ENCODE results near the gene CMTM7. TPM values are rescaled to one million over a fixed set of nuclear protein-coding genes. Genes with fewer than 3 reads are reported as not detected.

Gene CMTM7
- total RNA-seq, 1 donor from 2014 or later, result 11.8 TPM

- H3K36me3 ChIP-seq, result no peaks in the 10 kb centered on the region
- peaks cover 4% of the 10 kb centered on the region for H3K27me3 Mint-ChIP-seq (ENCODE audit: insufficient read depth, low read depth)
- no peak overlapping the region for H3K4me3 ChIP-seq
- peaks cover 26% of the 10 kb centered on the region for H3K4me1 ChIP-seq
- H3K4me3 Mint-ChIP-seq, result no peak overlapping the region
- no peaks in the 10 kb centered on the region for H3K79me2 ChIP-seq (ENCODE audit: low read depth)
- H3K9me3 Mint-ChIP-seq, result no peaks in the 10 kb centered on the region
- no peak overlapping the region for H3K27ac Mint-ChIP-seq
- peaks cover 34% of the 10 kb centered on the region for H3F3A ChIP-seq (ENCODE audit: low read depth)
- H3K9ac ChIP-seq, result no peak overlapping the region
- no peak for DNase-seq (ENCODE audit: low spot score)
- H3K27me3 ChIP-seq, result peaks cover 96% of the 10 kb centered on the region
- H3K4me2 ChIP-seq, result no peak overlapping the region
- H3K36me3 Mint-ChIP-seq, result no peaks in the 10 kb centered on the region
- no peak overlapping the region for H2AFZ ChIP-seq (replicated peaks)
- TF ChIP-seq CTCF (IDR thresholded peaks at IDR 0.05) (no peak), EZH2 (IDR thresholded peaks at IDR 0.05) (no peak), EZH2phosphoT487 (IDR thresholded peaks at IDR 0.05) (no peak)
- peaks cover 32% of the 10 kb centered on the region for H3K4me1 Mint-ChIP-seq
- H3K27ac ChIP-seq, result no peak overlapping the region
- peaks cover 15% of the 10 kb centered on the region for H4K20me1 ChIP-seq (ENCODE audit: low read depth)
- H3K9me3 ChIP-seq (ENCODE audit: low read depth), result no peaks in the 10 kb centered on the region
Observed at GRCh38 chr3:32405711-32406323, 14.2 kb downstream of the CMTM7 start.

GRCh38 chr3:32406486-32407408 is 15.1 kb downstream of the CMTM7 start:
- Histone ChIP-seq H3K36me3 (no peaks in the 10 kb centered on the region), H3F3A (ENCODE audit: low read depth) (peaks cover 30% of the 10 kb centered on the region), H3K9ac (no peak overlapping the region), H3K27me3 (peaks cover 99% of the 10 kb centered on the region), H3K27ac (no peak overlapping the region), H3K4me2 (no peak overlapping the region), H3K9me3 (ENCODE audit: low read depth) (no peaks in the 10 kb centered on the region), H4K20me1 (ENCODE audit: low read depth) (peaks cover 16% of the 10 kb centered on the region), H3K4me1 (peaks cover 25% of the 10 kb centered on the region), H2AFZ (replicated peaks) (no peak overlapping the region), H3K4me3 (no peak overlapping the region), H3K79me2 (ENCODE audit: low read depth) (no peaks in the 10 kb centered on the region)
- no peak for DNase-seq (ENCODE audit: low spot score)
- no peak for TF ChIP-seq CTCF (IDR thresholded peaks at IDR 0.05)
- TF ChIP-seq EZH2 (IDR thresholded peaks at IDR 0.05), result no peak
- Mint-ChIP-seq H3K9me3 (no peaks in the 10 kb centered on the region), H3K36me3 (no peaks in the 10 kb centered on the region), H3K4me3 (no peak overlapping the region), H3K4me1 (peaks cover 37% of the 10 kb centered on the region), H3K27me3 (ENCODE audit: insufficient read depth, low read depth) (peaks cover 3% of the 10 kb centered on the region), H3K27ac (peak overlapping the region; percentile 40)

GRCh38 chr3:32410367-32411246 is 19.0 kb downstream of the CMTM7 start:
- Histone ChIP-seq H3K4me2 (peak overlapping the region; percentile 42), H3K9ac (no peak overlapping the region), H3K27ac (no peak overlapping the region), H3K4me3 (no peak overlapping the region), H3K79me2 (ENCODE audit: low read depth) (no peaks in the 10 kb centered on the region), H4K20me1 (ENCODE audit: low read depth) (peaks cover 16% of the 10 kb centered on the region), H3F3A (ENCODE audit: low read depth) (peaks cover 20% of the 10 kb centered on the region), H3K27me3 (peaks cover 98% of the 10 kb centered on the region), H3K9me3 (ENCODE audit: low read depth) (no peaks in the 10 kb centered on the region), H3K36me3 (no peaks in the 10 kb centered on the region), H3K4me1 (peaks cover 29% of the 10 kb centered on the region), H2AFZ (replicated peaks) (no peak overlapping the region)
- Mint-ChIP-seq H3K27ac (no peak overlapping the region), H3K4me3 (no peak overlapping the region), H3K27me3 (ENCODE audit: insufficient read depth, low read depth) (no peaks in the 10 kb centered on the region), H3K9me3 (no peaks in the 10 kb centered on the region), H3K36me3 (peaks cover 3% of the 10 kb centered on the region), H3K4me1 (peaks cover 29% of the 10 kb centered on the region)
- TF ChIP-seq EZH2phosphoT487 (IDR thresholded peaks at IDR 0.05) (peak; percentile 74), EZH2 (IDR thresholded peaks at IDR 0.05) (no peak)
- DNase-seq (ENCODE audit: low spot score), result peak; percentile 50

All from neural progenitor cell (in vitro differentiated cells).